Eye (tissue), 1 donor: ENCODE results near the gene TMEM185B.
"Not testable (repeated sequence)": the region's sequence is repeated elsewhere in the genome, so short reads cannot be mapped to it uniquely, and the experiment has no call there.

ENCODE experiments used
- DNase-seq: peaks from one replicate; pipeline ENCODE4 v3.0.0-alpha.2; 2015

TMEM185B gene

DNA sequence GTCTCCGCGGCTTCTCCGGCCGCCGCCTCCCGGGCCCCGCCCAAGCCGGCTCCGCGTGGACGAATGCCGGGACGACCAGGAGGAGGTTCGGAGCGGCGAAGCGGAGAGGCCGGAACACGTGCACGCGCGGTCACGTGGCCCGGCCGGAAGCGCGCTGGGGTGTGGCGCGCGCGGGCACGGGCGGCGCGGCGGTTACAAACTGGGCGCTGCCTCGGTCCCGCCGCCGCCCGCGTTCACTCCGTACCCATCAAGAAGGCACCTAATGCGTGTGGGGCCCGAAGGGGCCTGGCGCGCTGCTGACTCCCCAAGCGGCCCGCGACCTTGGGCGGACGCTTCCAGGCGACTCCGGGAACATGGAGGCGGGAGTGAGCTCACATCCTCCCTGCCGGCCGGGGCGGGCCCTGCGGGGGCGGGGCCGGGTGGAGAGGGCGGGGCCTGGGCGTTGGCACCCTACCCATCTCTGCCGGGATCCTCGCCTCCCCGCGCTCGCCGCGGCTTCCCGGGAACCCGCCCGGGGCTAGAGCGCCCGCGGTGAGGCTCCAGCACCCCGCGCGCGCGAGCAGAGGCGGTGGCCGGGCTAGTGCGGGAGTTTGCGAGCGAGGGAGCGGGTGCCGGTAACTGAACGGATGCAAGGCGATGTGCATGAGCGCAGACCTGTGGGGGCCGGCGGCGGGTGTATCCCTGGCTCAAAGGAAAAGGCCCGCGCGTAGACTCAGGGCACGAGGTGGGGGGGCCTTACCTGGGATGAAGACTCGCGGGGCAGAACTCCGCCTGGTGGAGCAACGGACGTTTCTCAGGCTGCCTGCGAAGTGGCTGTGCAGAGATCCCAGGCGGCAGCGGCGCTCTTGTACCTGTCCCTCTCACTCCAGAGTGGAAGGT is at the start of gene TMEM185B:
TMEM185B (minus strand) TSS at position 367 of the 879 bp plus-strand sequence. CDS start 424 bp downstream, outside the sequence.
- peak; percentile 94 for DNase-seq

DNA sequence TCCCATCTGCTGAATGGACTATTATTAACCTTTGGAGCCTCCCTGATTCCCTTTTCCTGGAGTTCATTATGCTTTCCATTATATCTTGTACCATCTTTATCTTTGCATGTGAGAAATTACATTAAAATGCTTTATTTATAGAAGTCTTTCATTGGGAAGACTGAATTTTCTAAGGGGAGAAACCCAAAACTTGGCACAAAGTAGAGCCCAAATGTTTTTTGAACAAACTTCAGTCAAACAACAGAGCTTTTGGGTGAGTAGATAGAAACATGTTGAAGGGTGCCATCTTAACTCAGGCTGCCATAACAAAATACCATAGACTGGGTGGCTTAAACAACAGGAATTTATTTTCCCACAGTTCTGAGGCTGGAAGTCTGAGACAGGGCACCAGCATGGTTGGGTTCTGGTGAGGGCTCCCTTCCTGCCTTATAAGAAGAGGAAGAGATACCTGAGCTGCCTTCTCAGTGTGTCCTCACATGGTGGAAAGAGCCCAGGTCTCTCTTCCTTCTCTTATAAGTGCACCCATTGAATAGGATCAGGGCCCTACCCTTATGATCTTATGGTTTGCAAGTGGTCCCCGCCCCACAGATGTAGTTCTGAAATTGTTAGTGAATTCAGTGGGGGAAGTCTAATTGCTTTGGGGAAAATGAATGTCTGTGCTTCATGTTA is 48.6 kb upstream of the TMEM185B start:
- no peak for DNase-seq

DNA sequence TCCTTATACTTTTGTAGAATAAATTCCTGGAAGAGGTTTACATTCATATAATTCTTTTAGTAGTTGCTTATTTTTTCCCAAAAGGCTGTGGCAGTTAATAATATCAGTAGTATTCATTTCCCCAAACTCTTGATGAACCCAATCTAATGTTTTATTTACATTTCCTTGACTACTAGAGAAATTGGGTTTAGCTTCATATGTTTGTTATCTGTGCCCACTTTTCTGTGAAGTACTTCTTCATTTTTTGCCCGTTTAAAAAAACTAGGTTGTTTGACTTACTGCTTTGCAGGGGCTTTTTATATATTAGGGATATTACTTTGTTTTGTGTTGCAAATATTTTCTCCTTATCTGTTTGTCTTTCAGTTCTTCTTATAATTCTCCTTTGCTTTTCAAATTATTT is 46.6 kb upstream of the TMEM185B start:
- no peak for DNase-seq

DNA sequence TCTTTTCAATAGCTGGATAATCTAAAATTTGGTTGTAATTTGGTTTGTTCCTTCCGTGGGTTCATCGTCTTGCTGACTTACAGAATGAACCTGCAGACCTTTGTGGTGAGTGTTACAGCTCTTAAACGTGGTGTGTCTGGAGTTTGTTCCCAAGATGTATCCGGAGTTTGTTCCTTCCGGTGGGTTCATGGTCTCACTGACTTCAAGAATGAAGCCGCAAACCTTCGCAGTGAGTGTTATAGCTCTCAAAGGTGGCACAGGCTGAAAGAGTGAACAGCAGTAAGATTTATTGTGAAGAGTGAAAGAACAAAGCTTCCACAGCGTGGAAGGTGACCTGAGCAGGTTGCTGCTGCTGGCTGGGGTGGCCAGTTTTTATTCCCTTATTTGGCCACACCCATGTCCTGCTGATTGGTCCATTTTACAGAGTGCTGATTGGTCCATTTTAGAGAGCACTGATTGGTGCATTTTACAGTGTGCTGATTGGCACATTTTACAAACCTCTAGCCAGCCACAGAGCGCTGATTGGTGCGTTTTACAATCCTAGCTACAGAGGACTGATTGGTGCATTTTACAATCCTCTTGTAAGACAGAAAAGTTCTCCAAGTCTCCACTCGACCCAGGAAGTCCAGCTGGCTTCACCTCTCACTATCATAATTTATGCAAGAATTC is 46.0 kb upstream of the TMEM185B start:
- DNase-seq: no peak

DNA sequence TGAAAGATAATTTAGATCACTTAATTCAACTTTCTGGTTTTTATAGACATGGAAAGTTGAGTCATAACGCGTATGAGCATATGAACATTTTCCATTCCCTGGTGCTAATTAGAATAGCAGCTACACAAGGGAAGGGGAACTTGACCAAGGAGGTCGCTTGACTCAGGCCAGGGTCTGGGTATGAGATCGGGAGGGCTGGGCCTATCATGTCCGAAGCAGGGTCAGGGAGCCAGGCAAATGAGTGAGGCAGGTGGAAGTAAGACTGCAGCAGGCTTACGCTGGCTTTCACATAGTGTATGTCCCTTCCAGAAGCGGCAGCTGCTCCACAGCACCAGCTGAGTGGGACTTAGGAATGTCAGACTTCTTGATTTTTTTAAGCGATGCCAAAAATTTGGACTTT is 44.1 kb upstream of the TMEM185B start:
- DNase-seq: no peak

DNA sequence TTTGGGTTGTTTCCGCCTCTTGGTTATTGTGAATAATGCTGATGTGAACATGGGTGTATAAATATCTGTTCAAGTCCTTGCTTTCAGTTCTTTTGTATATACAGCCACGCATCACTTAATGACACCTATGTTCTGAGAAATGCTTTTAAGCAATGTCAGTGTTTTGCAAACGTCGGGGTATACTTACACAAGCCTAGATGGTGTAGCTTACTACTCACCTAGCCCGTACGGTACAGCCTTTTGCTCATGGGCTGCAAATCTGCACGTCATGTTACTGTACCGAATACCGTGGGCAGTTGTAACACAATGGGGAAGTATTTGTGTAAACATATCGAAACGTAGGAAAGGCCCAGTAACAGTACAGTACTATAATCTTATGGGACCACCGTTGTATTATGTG is 41.8 kb upstream of the TMEM185B start:
- no peak for DNase-seq

DNA sequence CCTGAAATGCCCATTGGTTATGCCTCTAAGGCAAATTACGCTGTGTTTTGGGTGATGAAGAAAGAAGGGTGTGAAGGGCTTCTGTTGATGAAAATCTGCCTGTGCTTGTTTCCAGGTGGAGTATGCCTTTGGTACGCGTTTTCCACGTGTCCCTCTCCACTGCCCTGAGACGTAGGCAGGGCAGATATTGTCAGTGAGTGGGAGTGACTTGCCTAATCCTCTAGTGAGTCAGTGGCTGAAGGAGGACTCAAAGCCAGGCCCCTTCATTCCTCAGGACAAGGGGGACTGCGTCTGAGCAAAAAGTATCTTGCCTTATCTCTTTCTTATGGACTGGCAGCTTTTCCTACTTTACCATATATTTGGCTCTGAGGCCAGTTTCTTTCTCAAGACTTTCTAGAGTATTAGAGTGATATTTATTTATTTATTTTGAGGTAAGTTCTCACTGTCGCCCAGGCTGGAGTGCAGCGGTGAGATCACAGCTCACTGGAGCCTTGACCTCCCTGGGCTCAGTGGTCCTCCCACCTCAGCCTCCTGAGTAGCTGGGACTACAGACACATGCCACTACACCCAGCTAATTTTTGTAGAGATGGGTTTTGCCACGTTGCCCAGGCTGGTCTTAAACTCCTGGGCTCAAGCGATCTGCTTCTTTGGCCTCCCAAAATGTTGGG is 39.7 kb upstream of the TMEM185B start:
- DNase-seq: no peak

DNA sequence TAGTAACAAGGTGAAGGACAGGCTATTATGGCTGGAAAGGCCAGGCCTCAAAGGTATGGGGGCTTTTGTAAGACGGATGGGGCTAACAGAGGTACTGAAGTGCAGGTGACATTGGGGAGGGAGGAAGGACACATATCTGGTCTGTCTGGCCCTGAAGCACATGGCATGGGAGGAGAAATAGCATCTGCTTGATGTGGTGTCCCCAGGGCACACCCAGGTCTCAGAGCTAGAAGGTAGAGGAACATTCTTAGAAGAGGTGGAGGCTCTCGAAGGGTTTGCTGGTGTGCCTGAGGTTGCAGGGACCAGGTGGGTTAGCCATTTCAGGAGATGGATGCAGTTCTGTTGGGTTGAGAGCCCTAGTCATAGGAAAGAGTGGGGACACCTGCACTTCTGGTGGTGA is 39.0 kb upstream of the TMEM185B start:
- no peak for DNase-seq

DNA sequence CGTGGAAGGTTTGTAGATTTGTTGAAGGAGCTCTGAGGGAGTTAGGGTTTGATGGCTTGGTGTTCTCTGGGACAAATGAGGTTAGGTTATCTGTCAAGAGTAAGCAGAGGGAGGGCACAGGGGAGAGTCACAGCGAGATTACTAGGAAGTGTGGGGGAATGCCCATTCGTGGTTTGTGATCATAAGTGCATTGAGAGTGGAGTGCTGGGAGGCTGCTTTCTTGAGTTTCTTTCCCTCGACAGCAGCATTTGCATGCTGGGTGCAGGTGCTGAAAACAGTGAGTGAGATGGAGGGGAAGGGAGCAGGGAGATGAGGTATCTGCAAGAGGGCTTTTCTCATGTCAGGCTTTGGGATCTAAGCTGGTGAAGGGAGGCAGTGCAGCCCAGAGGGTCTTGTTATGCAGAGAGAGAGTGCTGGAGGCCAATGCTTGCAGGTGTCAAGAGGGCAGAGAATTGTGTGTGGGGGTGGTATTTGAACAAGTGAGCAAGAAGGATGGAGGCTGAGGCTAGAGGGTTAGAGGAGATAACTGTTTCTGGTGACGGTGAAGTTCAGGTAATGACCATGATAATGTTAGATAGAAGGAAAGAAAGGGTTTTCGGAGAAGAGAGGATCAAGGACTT is 38.3 kb upstream of the TMEM185B start:
- DNase-seq: no peak

DNA sequence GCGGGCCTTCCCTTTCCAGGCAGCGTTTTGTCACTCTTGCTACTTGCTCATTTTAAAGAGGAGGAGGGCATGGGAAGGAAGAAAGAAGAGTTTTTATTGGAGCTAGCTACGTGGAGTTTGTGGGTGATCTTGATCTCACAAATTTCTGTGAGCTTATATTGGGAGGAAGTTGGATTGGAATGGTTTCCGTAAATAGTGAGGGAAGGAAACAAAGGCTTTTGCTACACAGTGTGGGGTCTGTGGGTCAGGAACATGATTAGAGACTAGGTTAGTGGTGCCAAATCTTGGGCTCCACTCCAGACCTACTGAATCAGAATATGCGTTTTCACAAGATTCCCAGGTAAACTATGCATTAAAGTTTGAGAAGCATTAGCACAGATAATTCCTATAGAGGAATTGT is 37.5 kb upstream of the TMEM185B start:
- no peak for DNase-seq

DNA sequence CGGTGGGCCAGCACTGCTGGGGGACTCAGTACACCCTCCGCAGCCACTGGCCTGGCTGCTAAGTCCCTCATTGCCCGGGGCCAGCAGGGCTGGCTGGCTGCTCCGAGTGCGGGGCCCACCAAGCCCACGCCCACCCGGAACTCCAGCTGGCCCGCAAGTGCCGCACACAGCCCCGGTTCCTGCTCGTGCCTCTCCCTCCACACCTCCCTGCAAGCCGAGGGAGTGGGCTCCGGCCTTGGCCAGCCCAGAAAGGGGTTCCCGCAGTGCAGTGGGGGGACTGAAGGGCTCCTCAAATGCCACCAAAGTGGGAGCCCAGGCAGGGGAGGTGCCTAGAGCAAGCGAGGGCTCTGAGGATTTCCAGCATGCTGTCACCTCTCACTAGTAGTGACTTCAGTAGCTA is 36.7 kb upstream of the TMEM185B start:
- DNase-seq: not testable (repeated sequence)

DNA sequence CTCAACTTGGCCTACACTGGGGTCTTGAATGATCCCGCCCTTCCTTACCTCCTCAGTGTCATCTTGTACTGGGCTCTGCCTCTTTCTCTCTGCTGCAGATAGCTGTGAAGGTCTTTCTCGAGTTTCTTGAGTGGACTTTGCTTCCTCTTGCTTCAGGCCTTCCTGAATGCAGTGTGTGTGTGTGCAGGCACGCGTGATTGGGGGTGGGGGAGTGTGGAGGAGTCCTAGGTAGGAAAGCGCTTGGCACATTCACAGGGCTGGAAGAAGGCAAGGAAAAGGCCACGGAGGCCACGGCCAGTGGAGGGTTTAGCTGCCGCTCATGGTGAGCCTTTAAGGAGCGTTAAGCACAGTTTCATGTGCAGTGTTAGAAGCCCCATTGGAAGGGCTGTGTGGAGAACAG is 35.0 kb upstream of the TMEM185B start:
- no peak for DNase-seq

DNA sequence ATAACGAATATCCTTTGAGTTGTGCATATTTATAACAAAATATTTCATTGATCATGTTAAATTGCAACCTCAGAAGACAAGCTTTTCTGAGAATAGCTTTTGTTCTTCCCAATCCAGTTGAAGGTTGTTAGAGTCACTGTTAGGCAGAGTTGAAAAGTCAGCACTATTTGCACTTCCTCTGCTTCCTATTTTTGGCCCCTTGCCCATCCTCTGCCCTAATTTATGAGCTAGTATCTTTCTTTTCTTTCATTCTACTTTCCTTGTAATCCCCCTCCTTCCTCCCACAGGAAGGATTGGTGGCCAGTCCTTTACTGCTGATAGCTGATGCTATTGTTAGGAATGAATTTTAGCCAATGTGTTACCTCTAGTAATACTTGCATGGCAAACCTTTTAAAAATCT is 34.3 kb upstream of the TMEM185B start:
- no peak for DNase-seq

DNA sequence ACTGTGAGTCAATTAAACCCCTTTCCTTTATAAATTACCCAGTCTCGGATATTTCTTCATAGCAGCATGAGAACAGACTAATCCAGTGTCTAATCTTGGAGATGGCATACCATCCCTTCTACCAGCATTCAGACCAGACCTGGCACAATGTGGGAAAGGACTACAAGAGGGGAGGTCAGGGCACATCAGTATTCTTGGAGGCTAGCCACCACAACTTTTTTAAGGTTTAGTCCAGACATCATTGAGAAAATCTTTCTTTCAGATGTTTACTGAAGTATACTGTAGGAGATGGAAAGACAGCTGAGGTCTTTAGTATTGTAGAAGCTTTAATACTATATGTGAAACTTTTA is 33.4 kb upstream of the TMEM185B start:
- no peak for DNase-seq

DNA sequence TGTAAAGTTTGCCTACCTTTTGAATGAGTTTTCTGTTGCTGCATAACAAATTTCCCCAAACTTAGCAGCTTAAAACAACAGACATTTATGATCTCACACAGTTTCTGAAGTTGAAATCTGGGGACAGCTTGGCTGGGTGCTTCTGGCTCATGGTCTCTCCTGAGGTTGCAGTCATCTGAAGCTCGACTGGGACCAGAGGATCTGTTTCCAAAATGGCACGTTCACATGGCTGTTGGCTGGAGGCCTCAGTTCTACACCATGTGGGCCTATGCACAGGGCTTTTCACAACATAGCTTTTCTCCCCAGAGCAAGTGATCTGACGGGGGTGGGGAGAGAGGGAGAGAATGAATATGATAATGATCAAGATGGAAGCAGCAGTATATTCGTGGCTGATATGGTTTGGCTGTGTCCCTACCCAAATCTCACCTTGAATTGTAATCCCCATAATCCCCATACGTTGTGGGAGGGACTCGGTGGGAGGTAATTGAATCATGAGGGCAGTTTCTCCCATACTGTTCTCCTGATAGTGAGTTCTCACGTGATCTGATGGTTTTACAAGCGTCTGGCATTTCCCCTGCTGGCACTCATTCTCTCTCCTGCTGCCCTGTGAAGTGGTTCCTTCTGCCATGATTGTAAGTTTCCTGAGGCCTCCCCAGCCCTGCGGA is 32.9 kb upstream of the TMEM185B start:
- DNase-seq: no peak

DNA sequence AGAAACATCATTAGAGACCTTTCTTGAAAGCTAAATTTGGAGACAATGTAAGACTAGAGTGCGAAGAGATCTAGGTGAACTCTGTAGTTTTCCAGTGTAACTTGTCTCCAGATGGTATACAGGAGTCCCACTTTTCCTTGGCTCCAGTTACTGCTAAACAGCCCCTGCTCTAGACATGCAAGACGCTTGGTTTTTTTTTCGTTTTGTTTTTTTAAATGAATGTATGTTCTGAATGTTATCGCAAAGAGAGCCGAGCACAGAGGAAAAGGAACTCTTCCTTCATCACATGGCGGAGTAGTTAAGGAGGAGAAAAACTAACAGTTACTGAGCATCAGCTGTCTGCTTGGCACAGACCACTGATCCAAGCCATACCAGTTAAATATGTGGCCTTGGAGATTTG is 31.9 kb upstream of the TMEM185B start:
- no peak for DNase-seq

DNA sequence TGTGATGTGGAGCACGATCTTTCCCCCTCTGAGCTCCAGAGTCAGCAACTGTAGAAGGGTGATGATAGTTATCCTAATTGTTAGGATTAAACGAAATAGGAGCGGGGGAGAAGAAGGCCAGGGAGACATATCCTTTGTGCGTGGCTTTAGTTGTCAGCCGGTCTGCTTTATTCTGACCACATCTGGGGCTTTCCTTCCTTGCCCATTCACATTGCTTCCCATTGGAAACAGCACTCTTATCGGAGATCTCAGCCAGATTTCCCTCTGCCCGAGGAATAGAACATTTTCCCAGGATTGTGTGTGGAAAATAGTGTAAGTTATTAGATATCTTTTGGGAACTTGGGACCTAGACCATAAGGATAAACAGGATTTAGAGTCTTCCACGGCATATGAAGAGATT is 31.0 kb upstream of the TMEM185B start:
- DNase-seq: no peak

DNA sequence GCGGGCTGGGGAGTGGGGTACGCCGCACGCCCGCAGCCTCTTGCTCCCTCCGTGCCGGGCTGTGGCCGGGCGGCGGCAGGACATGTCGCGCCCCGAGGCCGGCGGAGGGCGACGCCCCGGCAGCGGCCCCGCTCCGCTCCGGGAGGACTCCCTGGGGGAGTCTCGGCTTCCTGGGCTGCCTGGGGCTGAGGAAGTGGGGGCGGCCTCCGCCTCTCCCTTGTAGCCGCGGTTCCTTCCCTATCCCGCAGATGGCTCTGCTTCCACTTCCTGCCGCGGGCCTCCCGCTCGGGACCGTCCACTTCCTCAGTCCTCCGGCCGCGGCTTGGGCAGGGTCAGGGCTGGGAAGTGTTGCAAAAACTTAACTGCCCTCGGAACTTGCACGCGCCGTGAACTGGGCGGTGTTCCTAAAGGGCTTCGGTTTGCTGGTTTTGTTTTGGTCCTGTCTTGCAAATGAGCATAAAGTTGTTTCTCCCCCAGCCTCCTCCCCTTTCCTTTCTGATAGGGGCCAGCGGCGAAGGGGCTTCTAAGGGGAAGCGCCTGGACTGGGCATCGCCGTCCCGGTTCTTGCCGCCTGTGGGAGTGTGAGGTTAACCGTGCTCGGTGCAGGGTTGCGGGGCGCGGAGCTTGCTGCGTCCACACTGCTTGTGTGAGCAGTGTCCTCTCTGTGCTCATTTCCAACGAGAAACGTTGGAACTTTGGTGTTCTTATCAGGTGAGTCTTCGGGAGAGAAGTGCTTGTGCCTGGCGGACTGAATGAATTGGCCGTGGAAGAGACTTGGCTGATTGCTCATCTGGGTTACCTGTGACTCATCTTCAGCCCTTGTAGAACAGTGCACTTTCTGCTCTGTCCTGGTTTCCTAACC is 30.1 kb upstream of the TMEM185B start:
- peak; percentile 91 for DNase-seq

DNA sequence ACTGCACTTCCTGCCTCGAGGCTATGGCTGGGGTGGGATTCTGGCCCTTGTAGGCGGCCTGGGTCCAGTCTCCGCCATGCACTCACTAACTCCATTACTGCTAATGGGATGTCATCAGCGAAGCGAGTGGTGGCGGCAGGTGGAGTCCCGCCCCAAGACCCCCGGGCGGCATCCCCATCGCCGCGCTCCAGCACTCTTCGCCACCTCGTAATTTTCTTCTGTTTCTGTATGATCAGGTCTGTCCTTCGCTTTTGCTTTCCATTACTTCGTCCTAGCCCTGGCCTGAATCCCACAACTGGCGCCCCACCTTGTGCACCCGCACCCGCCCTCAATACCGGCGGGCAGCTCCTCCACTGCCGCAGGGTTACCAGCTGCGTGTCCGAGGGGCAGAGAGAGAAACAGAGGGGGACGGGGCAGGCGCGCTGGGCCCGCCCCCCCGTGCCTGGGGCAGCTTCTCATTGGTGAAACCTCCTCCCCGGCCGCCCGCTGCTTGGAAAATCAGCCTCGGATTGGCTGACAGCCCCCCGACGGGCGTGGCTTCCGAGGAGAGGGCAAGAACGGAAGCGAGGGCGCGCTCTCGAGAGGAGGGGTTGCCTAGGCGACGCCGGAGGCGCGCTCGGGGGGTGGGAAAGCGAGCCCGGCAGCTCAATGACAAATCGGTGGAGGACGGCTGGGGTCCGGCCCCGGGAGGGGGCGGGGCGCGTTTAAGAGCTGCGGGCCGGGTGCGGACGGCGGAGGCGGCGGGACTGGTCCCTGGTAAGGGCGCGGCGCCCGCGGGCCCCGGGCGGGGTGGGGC is 29.2 kb upstream of the TMEM185B start, which contains the start of gene RALB:
RALB (plus strand) TSS at position 628 of the 796 bp plus-strand sequence. CDS start 25,813 bp downstream, outside the sequence.
- peak; percentile 99 for DNase-seq

DNA sequence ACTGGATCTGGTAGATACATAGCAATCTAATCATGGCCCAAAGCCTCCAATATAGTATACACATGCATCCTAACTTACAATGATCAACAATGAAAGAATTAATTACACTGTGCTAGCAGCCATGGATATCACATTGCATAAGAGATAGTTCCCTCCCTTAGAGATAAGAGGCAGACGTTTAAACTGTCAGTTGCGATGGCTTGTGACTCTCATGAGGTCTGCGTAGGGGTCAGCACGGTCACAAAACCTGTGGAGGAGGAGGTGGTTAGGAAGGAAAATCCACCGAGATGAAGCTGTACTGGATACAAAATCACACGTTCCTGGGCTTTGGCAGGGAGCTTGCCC is 28.7 kb upstream of the TMEM185B start:
- no peak for DNase-seq
